Endothelial cell (in vitro differentiated cells): ENCODE data around the gene IDH3G. TPM values are rescaled to one million over a fixed set of nuclear protein-coding genes. Genes with fewer than 3 reads are reported as not detected.
"Not testable (repeated sequence)": the region's sequence is repeated elsewhere in the genome, so short reads cannot be mapped to it uniquely, and the experiment has no call there.

ENCODE experiments used
- DNase-seq: peaks from one replicate; pipeline ENCODE4 v3.0.0; 2021; ENCODE audit warnings: low spot score
- H3K27ac Mint-ChIP-seq: one replicate; pipeline ENCODE4 v1.8.0; 2021; ENCODE audit warnings: mixed read lengths, inconsistent platforms; ENCODE audit not compliant: unreplicated experiment
- H3K27me3 Mint-ChIP-seq: one replicate; pipeline ENCODE4 v1.8.0; 2021; ENCODE audit warnings: mild to moderate bottlenecking, moderate library complexity, mixed read lengths, inconsistent platforms; ENCODE audit not compliant: unreplicated experiment
- H3K36me3 Mint-ChIP-seq: one replicate; pipeline ENCODE4 v1.8.0; 2021; ENCODE audit warnings: mild to moderate bottlenecking, low read depth, mixed read lengths, inconsistent platforms; ENCODE audit not compliant: unreplicated experiment
- H3K4me1 Mint-ChIP-seq: one replicate; pipeline ENCODE4 v1.8.0; 2021; ENCODE audit warnings: mild to moderate bottlenecking, mixed read lengths, inconsistent platforms; ENCODE audit not compliant: unreplicated experiment
- H3K4me3 Mint-ChIP-seq: one replicate; pipeline ENCODE4 v1.8.0; 2021; ENCODE audit warnings: mild to moderate bottlenecking, mixed read lengths, inconsistent platforms; ENCODE audit not compliant: unreplicated experiment
- H3K9me3 Mint-ChIP-seq: one replicate; pipeline ENCODE4 v1.8.0; 2021; ENCODE audit warnings: mixed read lengths, inconsistent platforms; ENCODE audit not compliant: unreplicated experiment
- CTCF ChIP-seq: fragments of 200-600 bp; sonication (generic); IDR thresholded peaks from one replicate; pipeline ENCODE4 v1.5.0; 2021; ENCODE audit warnings: antibody characterized with exemption; ENCODE audit not compliant: unreplicated experiment
- total RNA-seq: library from RNA; stranded (reverse); fragmentation: NEBNext Ultra II Directional; extraction: Animal tissue kit (Norgen Biotek cat#: 25700); gene quantifications from one replicate; pipeline ENCODE4 v1.2.1, GENCODE V29; 2021; ENCODE audit not compliant: unreplicated experiment

Gene IDH3G
- total RNA-seq, 1 donor from 2014 or later: 43.3 TPM

GRCh38 chrX:153762626-153763173 lies 31.5 kb downstream of the IDH3G start:
- Mint-ChIP-seq H3K36me3 (no peaks in the 10 kb centered on the region), H3K4me1 (peaks cover 2% of the 10 kb centered on the region), H3K27me3 (no peaks in the 10 kb centered on the region), H3K4me3 (no peak overlapping the region), H3K27ac (no peak overlapping the region), H3K9me3 (no peaks in the 10 kb centered on the region)
- TF ChIP-seq CTCF: no peak
- no peak for DNase-seq

- H3K9me3 Mint-ChIP-seq: no peaks in the 10 kb centered on the region
- H3K4me1 Mint-ChIP-seq: peaks cover 2% of the 10 kb centered on the region
- TF ChIP-seq CTCF: no peak
- H3K4me3 Mint-ChIP-seq: no peak overlapping the region
- H3K27me3 Mint-ChIP-seq: no peaks in the 10 kb centered on the region
- DNase-seq: no peak
- no peaks in the 10 kb centered on the region for H3K36me3 Mint-ChIP-seq
- H3K27ac Mint-ChIP-seq: no peak overlapping the region
Observed at GRCh38 chrX:153761863-153762262, 32.3 kb downstream of the IDH3G start.

- Mint-ChIP-seq H3K27me3 (no peaks in the 10 kb centered on the region), H3K4me3 (no peak overlapping the region), H3K4me1 (no peaks in the 10 kb centered on the region), H3K27ac (no peak overlapping the region), H3K9me3 (no peaks in the 10 kb centered on the region), H3K36me3 (no peaks in the 10 kb centered on the region)
- TF ChIP-seq CTCF: no peak
- DNase-seq: no peak
Observed at GRCh38 chrX:153755136-153755535, 39.0 kb downstream of the IDH3G start.

- DNase-seq: no peak
- no peaks in the 10 kb centered on the region for H3K36me3 Mint-ChIP-seq
- no peaks in the 10 kb centered on the region for H3K9me3 Mint-ChIP-seq
Observed at GRCh38 chrX:153750127-153750774, 43.9 kb downstream of the IDH3G start.

GRCh38 chrX:153749017-153749416 lies 45.2 kb downstream of the IDH3G start:
- not testable (repeated sequence) for H3K36me3 Mint-ChIP-seq, H3K27me3 Mint-ChIP-seq, H3K27ac Mint-ChIP-seq, DNase-seq, H3K4me3 Mint-ChIP-seq, H3K9me3 Mint-ChIP-seq, H3K4me1 Mint-ChIP-seq

More at GRCh38 chrX:153750127-153750774, 43.9 kb downstream of the IDH3G start:
- Mint-ChIP-seq H3K27me3 (no peaks in the 10 kb centered on the region), H3K27ac (no peak overlapping the region), H3K4me1 (no peaks in the 10 kb centered on the region), H3K4me3 (no peak overlapping the region)
- no peak for TF ChIP-seq CTCF

GRCh38 chrX:153746991-153747390 lies 47.2 kb downstream of the IDH3G start:
- H3K4me3 Mint-ChIP-seq, H3K36me3 Mint-ChIP-seq, H3K4me1 Mint-ChIP-seq, H3K27me3 Mint-ChIP-seq, DNase-seq, H3K27ac Mint-ChIP-seq, H3K9me3 Mint-ChIP-seq: not testable (repeated sequence)
